GM18873 (cell line): ENCODE results near the gene SLC35F6.
"Not testable (repeated sequence)": the region's sequence is repeated elsewhere in the genome, so short reads cannot be mapped to it uniquely, and the experiment has no call there.

Source experiments
- ATAC-seq: cut with Tn5 transposase; IDR thresholded peaks from one replicate; pipeline ENCODE4 v1.9.1; 2021; ENCODE audit warnings: mild to moderate bottlenecking, moderate library complexity, moderate number of reproducible peaks; ENCODE audit not compliant: unreplicated experiment, low FRiP score

SLC35F6 gene

GRCh38 chr2:26754972-26755670, 9.0 kb upstream of the SLC35F6 start:
- no peak for ATAC-seq

- no peak for ATAC-seq
These were observed 7.7 kb upstream of the SLC35F6 start for GRCh38 chr2:26756337-26756736.

- peak; percentile 54 for ATAC-seq
These were observed 6.0 kb upstream of the SLC35F6 start for GRCh38 chr2:26757873-26758789.

DNA sequence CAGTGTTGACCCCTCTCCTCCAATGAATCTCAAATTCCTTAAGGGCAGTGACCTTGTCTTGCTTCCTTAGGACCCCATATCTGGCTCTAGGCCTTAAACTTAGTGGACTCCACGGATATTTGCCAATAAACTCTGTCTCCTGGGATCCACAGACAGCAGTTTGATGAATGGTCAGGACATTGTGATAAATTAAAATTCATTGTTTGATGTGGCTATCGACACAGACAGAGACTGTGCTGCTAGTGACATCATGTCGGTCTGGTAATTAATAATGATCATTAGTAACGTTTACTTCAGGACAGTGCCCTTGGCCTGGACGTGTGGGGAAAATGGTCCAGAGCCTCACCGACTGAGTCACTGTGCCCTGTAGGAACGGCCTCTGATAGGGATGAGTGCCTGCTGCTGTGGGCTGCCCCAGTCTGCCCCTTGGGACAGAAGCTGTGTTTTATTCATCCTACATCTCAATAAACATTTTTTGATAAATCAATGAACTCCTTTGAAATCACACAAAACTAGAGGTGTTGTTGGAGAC, 5.2 kb upstream of the SLC35F6 start:
- ATAC-seq, result no peak

DNA sequence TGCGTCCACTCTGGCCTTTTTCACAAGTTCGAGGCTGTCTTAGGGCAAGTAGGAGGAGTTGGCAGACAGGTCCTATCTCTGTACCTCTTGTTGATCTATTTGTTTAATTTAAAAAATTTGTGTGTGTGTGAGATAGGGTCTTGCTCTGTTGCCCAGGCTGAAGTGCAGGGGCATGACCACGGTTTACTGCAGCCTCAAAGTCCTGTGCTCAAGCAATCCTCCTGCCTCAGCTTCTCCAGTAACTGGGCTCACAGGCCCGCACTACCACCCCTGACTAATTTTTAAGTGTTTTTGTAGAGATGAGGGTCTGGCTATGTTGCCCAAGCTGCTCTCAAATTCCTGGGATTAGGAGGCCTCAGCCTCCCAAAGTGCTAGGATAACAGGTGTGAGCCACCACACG, 4.2 kb upstream of the SLC35F6 start:
- no peak for ATAC-seq

DNA sequence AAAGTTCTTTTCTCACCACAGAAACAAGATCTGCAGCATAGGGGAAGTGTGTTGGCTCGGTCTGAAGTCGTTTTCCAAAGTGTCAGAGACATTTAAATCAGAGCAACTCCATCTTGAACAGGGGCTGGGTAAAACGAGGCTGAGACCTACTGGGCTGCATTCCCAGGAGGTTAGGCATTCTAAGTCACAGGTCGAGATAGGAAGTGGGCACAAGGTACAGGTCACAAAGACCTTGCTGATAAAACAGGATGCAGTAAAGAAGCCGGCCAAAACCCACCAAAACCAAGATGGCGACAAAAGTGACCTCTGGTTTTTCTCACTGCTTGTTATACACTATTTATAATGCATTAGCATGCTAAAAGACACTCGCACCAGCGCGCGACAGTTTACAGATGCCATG, 3.1 kb upstream of the SLC35F6 start:
- ATAC-seq, result not testable (repeated sequence)

DNA sequence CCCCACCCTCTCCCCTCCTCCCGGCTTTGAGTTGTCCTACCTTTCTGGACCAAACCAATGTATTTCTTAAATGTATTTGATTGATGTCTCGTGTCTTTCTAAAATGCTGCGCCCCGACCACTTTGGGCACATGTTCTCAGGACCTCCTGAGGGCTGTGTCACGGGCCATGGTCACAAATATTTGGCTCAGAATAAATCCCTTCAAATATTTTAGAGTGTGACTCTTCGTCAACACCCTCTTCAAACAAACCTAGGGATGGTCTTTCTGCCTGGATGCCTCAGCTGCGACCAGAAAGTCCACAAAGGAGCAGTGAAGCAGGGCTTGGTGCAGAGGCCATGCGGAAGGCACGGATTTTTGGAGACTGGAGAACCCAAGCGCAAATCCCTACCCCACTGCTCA, 1.1 kb upstream of the SLC35F6 start:
- no peak for ATAC-seq

GRCh38 chr2:26764906-26765305, 822 bp downstream of the SLC35F6 start:
- no peak for ATAC-seq

- no peak for ATAC-seq
These were observed 1.6 kb downstream of the SLC35F6 start for GRCh38 chr2:26765475-26766200.

- no peak for ATAC-seq
These were observed 3.0 kb downstream of the SLC35F6 start for GRCh38 chr2:26767129-26767528.

- no peak for ATAC-seq
These were observed 3.9 kb downstream of the SLC35F6 start for GRCh38 chr2:26767894-26768487.

- no peak for ATAC-seq
These were observed 4.6 kb downstream of the SLC35F6 start for GRCh38 chr2:26768759-26769088.

GRCh38 chr2:26769089-26769761, 5.1 kb downstream of the SLC35F6 start:
- no peak for ATAC-seq

- no peak for ATAC-seq
These were observed 7.0 kb downstream of the SLC35F6 start for GRCh38 chr2:26770986-26771586.

DNA sequence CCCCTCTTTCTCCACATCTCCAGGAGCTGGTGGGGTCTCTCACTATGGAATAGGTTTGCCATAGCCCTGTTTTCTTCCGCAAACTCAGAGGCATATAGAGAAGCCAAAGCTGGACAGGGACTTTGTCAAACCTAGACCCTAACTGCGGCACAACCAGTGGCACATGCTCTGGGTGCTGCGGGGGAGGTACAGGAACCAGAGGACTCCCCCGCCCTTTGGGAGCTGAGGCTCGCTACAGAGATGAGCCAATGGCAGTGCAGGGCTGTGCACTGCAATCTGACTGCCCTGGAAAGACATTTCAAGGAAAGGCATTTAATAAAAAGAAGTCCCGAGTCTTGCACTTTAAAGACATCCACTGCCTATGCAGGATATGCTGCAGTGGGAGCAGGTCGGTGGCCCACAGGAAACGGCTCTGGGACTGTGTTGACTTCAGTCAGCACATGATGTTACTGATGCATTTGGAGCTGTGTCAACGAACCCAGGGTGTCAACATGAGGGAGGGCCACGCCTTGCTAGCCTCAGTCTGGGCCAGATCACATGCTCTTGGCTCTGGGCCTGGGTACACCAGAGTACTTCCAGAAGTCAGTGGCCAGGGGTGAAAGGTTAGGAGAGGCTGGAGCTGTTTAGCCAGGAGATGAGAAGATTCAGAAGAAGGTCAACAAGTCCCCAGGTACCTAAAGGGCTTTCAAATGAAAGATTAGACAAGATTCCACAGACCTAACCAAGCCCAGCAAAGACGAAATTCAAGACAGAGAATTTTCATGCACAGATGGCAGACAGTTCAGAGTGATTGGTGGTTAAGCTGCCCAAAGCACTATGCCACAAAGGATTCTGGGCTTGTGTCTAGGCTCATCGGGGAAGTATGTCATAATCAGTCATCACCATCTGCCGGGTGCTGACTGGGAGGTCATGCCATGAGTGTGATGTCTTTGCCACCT, 8.2 kb downstream of the SLC35F6 start:
- no peak for ATAC-seq

DNA sequence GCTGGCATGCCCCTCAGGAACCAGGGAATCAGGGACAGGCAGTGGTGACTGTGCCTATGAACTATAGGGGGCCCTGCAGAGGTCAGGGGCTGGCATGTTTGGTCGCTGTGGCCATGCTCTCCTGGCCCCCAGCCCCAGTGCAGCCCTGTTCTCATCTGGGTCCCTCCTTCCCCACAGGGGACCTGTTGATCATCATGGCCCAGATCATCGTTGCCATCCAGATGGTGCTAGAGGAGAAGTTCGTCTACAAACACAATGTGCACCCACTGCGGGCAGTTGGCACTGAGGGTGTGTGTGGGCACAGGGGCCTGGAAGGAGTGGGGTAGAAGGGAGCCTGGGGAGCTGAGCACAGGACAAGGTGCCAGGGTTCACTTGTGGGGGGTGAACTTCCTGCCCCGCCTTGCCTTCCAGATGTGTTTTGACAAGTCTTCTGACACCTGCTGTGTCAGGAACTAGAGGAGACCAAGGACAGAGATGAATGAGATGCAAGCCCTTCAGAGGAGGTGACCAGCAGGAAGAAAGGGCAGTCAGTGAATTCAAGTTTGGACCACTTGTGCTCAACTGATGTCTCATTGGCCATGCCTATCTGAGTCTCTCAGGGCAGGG, 12.2 kb downstream of the SLC35F6 start:
- ATAC-seq, result no peak

- no peak for ATAC-seq
These were observed 14.0 kb downstream of the SLC35F6 start for GRCh38 chr2:26778098-26778497.

DNA sequence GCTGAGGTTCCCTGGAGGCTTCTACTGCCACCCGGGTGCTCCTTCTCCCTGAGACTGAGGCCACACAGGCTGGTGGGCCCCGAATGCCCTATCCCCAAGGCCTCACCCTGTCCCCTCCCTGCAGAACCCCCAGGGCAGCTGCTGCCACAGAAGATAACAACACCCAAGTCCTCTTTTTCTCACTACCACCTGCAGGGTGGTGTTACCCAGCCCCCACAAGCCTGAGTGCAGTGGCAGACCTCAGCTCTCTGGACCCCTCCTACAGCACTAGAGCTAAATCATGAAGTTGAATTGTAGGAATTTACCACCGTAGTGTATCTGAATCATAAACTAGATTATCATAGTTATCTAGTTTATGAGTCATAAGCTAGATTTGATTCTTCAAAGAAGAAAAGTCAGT, 14.4 kb downstream of the SLC35F6 start:
- ATAC-seq, result no peak
